ENCODE measurements around the gene C7orf25.

Gene C7orf25

GRCh38 chr7:42911454-42912447 is at the start of gene C7orf25:
Gene C7orf25 (minus strand): TSS chr7:42912070. CDS start chr7:42910900, 1,170 bp downstream.
- no peak for FAIRE-seq

- no peak for FAIRE-seq
Measured at GRCh38 chr7:42961170-42961569, 49.3 kb upstream of the C7orf25 start.

GRCh38 chr7:42960762-42961161 is 48.9 kb upstream of the C7orf25 start:
- FAIRE-seq, result no peak

- FAIRE-seq, result no peak
Measured at GRCh38 chr7:42959549-42959948, 47.7 kb upstream of the C7orf25 start.

- FAIRE-seq, result no peak
Measured at GRCh38 chr7:42956062-42956461, 44.2 kb upstream of the C7orf25 start.

- FAIRE-seq, result no peak
Measured at GRCh38 chr7:42953994-42954393, 42.1 kb upstream of the C7orf25 start.

GRCh38 chr7:42952328-42952727 is 40.5 kb upstream of the C7orf25 start:
- FAIRE-seq, result no peak

GRCh38 chr7:42950417-42950816 is 38.5 kb upstream of the C7orf25 start:
- FAIRE-seq, result no peak

- FAIRE-seq, result no peak
Measured at GRCh38 chr7:42947521-42947920, 35.7 kb upstream of the C7orf25 start.

GRCh38 chr7:42946627-42946950 is 34.7 kb upstream of the C7orf25 start:
- FAIRE-seq, result no peak

- no peak for FAIRE-seq
Measured at GRCh38 chr7:42945821-42946626, 34.2 kb upstream of the C7orf25 start.

- FAIRE-seq, result peak; percentile 83
Measured at GRCh38 chr7:42940985-42941847, 29.3 kb upstream of the C7orf25 start.

GRCh38 chr7:42939457-42940240 is 27.8 kb upstream of the C7orf25 start:
- FAIRE-seq, result no peak

GRCh38 chr7:42935861-42936260 is 24.0 kb upstream of the C7orf25 start:
- no peak for FAIRE-seq

- FAIRE-seq, result no peak
Measured at GRCh38 chr7:42934291-42934690, 22.4 kb upstream of the C7orf25 start.

GRCh38 chr7:42932811-42933591 is 21.1 kb upstream of the C7orf25 start:
- FAIRE-seq, result no peak

- FAIRE-seq, result peak; percentile 98
Measured at GRCh38 chr7:42931834-42932651, 20.2 kb upstream of the C7orf25 start, which contains the start of the genes MRPL32 and PSMA2. Gene MRPL32 (plus strand): TSS chr7:42932376. CDS start chr7:42932387, 11 bp downstream. Gene PSMA2 (minus strand): TSS chr7:42932174. CDS start chr7:42932158, 16 bp downstream.

- no peak for FAIRE-seq
Measured at GRCh38 chr7:42931447-42931833, 19.6 kb upstream of the C7orf25 start.

GRCh38 chr7:42930889-42931288 is 19.0 kb upstream of the C7orf25 start:
- FAIRE-seq, result no peak

- FAIRE-seq, result no peak
Measured at GRCh38 chr7:42929449-42929848, 17.6 kb upstream of the C7orf25 start.

Measured in G401.6 (cell line).